ENCODE data around the gene MFSD1. TPM values are rescaled to one million over a fixed set of nuclear protein-coding genes. Genes with fewer than 3 reads are reported as not detected.
A peak's percentile ranks its signal among the peaks of the same experiment; 100 is the strongest.

The MFSD1 gene
- total RNA-seq, 1 donor from 2014 or later = 26.6 TPM

DNA sequence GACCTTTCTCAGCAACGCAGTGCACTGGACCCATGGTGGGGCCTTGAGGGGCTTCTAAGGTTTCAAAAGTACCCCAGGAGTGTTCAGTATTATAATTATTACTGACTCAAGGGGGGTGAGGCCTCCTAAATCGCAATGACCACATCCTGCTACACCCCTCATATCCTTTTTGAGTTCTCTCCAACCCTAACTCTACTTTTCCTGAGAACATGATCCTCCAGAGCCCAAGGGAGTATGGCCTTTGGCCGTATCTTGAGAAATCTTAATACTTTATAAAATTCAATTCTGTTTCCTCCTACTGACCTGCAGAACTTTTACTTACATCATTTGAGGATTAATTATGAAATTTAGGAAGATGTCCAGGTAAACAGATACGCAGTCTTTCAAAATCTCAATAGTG lies 39.2 kb upstream of the MFSD1 start:
- no peak overlapping the region for H3K4me3 Mint-ChIP-seq (ENCODE audit: unreplicated experiment)
- H3K27me3 Mint-ChIP-seq (ENCODE audit: unreplicated experiment) = no peaks in the 10 kb centered on the region
- H3K36me3 Mint-ChIP-seq (ENCODE audit: unreplicated experiment) = no peaks in the 10 kb centered on the region
- no peaks in the 10 kb centered on the region for H3K4me1 Mint-ChIP-seq (ENCODE audit: low read depth, unreplicated experiment)
- no peak for DNase-seq
- H3K27ac Mint-ChIP-seq (ENCODE audit: unreplicated experiment) = no peak overlapping the region
- TF ChIP-seq, protein P1, sequence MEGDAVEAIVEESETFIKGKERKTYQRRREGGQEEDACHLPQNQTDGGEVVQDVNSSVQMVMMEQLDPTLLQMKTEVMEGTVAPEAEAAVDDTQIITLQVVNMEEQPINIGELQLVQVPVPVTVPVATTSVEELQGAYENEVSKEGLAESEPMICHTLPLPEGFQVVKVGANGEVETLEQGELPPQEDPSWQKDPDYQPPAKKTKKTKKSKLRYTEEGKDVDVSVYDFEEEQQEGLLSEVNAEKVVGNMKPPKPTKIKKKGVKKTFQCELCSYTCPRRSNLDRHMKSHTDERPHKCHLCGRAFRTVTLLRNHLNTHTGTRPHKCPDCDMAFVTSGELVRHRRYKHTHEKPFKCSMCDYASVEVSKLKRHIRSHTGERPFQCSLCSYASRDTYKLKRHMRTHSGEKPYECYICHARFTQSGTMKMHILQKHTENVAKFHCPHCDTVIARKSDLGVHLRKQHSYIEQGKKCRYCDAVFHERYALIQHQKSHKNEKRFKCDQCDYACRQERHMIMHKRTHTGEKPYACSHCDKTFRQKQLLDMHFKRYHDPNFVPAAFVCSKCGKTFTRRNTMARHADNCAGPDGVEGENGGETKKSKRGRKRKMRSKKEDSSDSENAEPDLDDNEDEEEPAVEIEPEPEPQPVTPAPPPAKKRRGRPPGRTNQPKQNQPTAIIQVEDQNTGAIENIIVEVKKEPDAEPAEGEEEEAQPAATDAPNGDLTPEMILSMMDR (IDR thresholded peaks at IDR 0.05; ENCODE audit: partially characterized antibody, unreplicated experiment) = no peak
- H3K9me3 Mint-ChIP-seq (ENCODE audit: unreplicated experiment) = no peaks in the 10 kb centered on the region

DNA sequence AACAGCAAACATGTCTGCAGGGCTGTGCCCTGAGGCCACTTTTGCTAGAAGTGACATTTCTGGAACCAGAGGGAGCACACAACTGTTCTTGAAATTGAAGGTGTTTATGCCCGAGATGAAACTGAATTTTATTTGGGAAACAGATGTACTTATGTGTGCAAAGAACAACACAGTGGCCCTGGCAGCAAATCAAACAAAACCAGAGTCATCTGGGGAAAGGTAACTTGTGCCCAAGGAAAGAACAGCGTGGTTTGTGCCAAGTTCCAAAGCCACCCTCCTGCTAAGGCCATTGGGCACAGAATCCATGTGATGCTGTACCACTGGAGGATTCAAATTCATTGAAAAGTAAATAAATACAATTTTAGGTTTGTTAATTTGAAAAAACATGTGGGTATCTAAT lies 38.4 kb upstream of the MFSD1 start:
- Mint-ChIP-seq H3K9me3 (ENCODE audit: unreplicated experiment) (no peaks in the 10 kb centered on the region), H3K4me3 (ENCODE audit: unreplicated experiment) (no peak overlapping the region), H3K36me3 (ENCODE audit: unreplicated experiment) (no peaks in the 10 kb centered on the region), H3K27me3 (ENCODE audit: unreplicated experiment) (no peaks in the 10 kb centered on the region), H3K4me1 (ENCODE audit: low read depth, unreplicated experiment) (no peaks in the 10 kb centered on the region), H3K27ac (ENCODE audit: unreplicated experiment) (no peak overlapping the region)
- DNase-seq = no peak
- TF ChIP-seq, protein P1 (IDR thresholded peaks at IDR 0.05; ENCODE audit: partially characterized antibody, unreplicated experiment) = no peak

DNA sequence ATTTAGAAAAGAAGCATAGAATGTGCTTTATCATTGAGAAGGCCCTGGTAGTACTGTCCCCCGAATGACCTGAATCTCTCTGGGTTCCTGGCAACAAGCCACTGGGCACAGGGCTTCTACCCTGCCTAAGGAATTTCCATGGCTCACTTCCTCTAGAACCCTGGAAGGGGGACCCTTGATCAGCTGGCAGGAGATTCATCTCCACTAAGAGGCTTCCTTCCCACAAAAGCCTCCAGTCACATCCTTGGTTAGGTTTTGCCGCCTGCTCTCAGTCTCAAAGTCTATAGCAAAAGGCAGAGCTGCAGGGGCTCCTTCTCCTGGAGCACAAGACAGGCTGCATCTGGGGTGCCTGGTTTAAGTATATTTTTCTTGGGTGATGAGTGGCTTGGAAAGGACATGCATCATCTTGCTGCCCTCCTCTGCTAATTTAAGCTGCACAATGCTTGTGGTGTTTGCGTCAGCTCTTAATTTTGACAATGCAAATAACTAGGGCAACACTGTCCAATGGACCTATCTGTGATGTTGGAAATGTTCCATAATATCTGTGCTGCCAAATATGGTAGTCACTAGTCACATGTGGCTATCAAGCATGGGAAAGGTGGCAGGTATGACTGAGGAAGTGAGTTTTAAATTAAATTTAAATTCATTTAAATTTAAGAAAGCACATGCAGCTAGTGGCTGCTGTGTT lies 36.2 kb upstream of the MFSD1 start:
- DNase-seq = no peak
- Mint-ChIP-seq H3K9me3 (ENCODE audit: unreplicated experiment) (no peaks in the 10 kb centered on the region), H3K27ac (ENCODE audit: unreplicated experiment) (no peak overlapping the region), H3K27me3 (ENCODE audit: unreplicated experiment) (no peaks in the 10 kb centered on the region), H3K4me3 (ENCODE audit: unreplicated experiment) (no peak overlapping the region), H3K36me3 (ENCODE audit: unreplicated experiment) (no peaks in the 10 kb centered on the region), H3K4me1 (ENCODE audit: low read depth, unreplicated experiment) (no peaks in the 10 kb centered on the region)
- TF ChIP-seq, protein P1 (IDR thresholded peaks at IDR 0.05; ENCODE audit: partially characterized antibody, unreplicated experiment) = no peak

DNA sequence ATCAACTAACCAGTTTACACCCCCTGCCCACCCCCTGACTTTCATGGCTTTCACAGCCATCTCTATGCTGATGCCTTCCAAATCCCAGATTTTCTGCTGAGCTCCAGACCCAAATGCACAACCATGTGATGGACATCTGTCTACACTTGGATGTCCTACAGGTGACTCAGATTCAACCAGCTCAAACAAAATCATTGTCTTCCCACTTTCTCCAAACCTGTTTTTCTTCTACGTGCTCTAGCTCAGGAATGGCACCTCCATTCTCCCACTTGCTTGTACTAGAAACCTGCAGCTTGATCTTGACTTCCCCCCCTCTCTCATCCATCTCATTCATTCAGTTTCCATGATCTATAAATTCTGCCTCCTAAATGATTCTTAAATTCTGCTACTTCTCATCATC lies 35.5 kb upstream of the MFSD1 start:
- DNase-seq = no peak
- no peaks in the 10 kb centered on the region for H3K36me3 Mint-ChIP-seq (ENCODE audit: unreplicated experiment)
- TF ChIP-seq, protein P1 (IDR thresholded peaks at IDR 0.05; ENCODE audit: partially characterized antibody, unreplicated experiment) = no peak
- H3K9me3 Mint-ChIP-seq (ENCODE audit: unreplicated experiment) = no peaks in the 10 kb centered on the region
- no peaks in the 10 kb centered on the region for H3K27me3 Mint-ChIP-seq (ENCODE audit: unreplicated experiment)
- no peaks in the 10 kb centered on the region for H3K4me1 Mint-ChIP-seq (ENCODE audit: low read depth, unreplicated experiment)
- no peak overlapping the region for H3K27ac Mint-ChIP-seq (ENCODE audit: unreplicated experiment)
- no peak overlapping the region for H3K4me3 Mint-ChIP-seq (ENCODE audit: unreplicated experiment)

DNA sequence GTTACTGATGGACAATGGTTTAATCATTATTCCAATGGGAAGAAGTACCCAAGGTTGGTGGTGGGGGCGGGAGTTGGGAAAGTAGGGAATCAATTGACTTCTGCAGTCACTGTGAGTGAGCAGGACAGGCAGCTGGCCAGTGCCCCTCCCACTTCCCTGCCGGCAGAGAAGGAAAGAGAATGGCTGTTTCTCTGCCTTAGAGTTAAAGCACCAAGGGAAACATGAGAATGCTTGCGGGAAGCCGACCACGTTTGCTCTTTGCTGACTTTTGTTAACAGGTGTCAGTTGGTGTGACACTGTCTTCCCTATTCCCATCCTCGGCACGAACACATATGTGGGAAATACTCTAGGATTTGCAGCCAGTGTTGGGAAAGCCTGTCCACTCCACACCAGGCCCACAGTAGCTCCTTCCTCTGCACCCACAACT lies 33.5 kb upstream of the MFSD1 start:
- no peaks in the 10 kb centered on the region for H3K4me1 Mint-ChIP-seq (ENCODE audit: low read depth, unreplicated experiment)

More for the DNA sequence above, 33.5 kb upstream of the MFSD1 start:
- Mint-ChIP-seq H3K36me3 (ENCODE audit: unreplicated experiment) (no peaks in the 10 kb centered on the region), H3K9me3 (ENCODE audit: unreplicated experiment) (no peaks in the 10 kb centered on the region), H3K27me3 (ENCODE audit: unreplicated experiment) (no peaks in the 10 kb centered on the region), H3K27ac (ENCODE audit: unreplicated experiment) (no peak overlapping the region), H3K4me3 (ENCODE audit: unreplicated experiment) (no peak overlapping the region)
- DNase-seq = peak; percentile 29
- TF ChIP-seq, protein P1 (IDR thresholded peaks at IDR 0.05; ENCODE audit: partially characterized antibody, unreplicated experiment) = no peak
